DMS53 (cell line): ENCODE results near the gene LY6G6C.

ENCODE experiments used
- DNase-seq: peaks from one replicate; lab custom pipeline; 2025; lab: John Stamatoyannopoulos, UW

Gene LY6G6C

DNA sequence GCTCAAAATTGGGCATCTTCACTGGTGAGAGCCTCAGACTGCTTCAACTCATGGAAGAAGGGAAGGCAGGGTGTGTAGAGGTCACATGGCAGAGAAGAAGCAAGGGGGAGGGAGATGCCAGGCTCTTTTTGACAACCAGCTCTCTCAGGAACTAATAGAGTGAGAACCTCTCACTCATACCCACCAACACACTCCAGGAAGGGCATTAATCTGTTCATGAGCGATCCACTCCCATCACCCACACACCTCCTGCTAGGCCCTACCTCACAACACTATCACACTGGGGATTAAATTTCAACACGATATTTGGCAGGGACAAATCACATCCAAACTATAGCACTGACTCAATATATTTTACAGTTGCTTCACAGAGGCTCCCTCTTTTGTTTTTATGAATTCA is 20.3 kb upstream of the LY6G6C start:
- DNase-seq, result no peak

- no peak for DNase-seq
Measured at GRCh38 chr6:31740397-31741223, 19.1 kb upstream of the LY6G6C start.

DNA sequence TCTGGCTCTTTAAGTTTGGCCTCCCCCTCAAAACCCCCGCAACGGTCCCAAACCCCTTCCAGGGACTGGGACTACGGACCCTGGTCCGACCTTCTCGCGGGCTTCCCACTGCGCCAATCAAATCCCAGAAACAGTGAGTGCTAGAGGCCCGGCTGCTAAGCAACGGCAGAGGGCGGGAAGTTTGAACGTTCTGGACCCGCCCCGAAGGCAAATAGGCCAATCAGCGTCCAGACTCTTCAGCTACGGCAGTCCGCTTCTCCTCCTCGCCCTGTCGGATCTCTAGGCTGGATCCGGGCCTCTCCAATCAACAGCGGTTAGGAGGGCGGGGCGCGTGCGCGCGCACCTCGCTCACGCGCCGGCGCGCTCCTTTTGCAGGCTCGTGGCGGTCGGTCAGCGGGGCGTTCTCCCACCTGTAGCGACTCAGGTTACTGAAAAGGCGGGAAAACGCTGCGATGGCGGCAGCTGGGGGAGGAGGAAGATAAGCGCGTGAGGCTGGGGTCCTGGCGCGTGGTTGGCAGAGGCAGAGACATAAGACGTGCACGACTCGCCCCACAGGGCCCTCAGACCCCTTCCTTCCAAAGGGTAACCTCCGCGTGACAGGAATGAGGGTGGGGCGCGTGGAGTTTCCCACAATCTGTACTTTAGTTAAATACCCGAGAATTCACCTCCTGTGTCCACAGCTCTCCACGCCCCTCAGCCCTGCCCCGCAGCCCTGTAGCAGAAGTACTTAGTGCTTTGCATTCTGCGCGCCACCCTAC is 18.3 kb upstream of the LY6G6C start, which contains the start of gene MSH5:
TSS of gene MSH5 (plus strand) at position 367 of the 758 bp plus-strand sequence. CDS start 462 bp downstream, outside the sequence.
- peak; percentile 100 for DNase-seq

- peak; percentile 99 for DNase-seq
Measured at GRCh38 chr6:31737991-31738979, 16.7 kb upstream of the LY6G6C start.

- peak; percentile 97 for DNase-seq
Measured at GRCh38 chr6:31737315-31737990, 15.9 kb upstream of the LY6G6C start.

GRCh38 chr6:31736768-31737314 is 15.3 kb upstream of the LY6G6C start:
- peak; percentile 61 for DNase-seq

GRCh38 chr6:31736021-31736767 is 14.6 kb upstream of the LY6G6C start, which contains the start of gene CLIC1:
Gene CLIC1, minus strand, starts transcription at chr6:31736530. Its CDS starts 230 bp downstream, at chr6:31736300.
- peak; percentile 96 for DNase-seq

DNA sequence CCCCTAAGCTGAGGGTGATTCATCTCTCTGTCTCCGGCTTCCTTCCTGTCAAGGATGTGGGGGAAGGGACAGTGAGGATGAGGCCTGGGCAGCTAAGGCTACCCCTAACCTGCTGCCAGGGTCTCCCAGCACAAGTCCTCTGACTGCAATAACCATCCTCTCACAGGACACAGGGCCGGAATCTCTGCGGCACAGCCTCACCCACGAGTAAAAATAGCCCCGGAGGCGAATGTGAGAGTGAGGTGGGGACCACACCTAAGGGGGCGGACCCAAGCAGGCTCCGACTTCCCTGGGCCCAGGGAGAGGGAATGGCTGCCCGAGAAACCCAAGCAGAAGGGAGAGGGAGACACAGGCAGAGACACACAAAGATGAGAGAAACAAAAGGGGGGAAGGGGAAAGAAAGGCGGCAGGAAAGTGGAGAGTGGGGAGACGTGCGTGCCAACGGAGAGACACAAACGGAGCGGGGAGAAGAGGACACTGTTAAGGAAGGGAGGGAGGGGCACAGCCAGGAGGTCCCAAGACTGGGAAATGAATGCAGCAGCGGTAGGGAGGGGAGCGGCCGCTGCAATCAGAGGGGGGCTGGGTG is 13.4 kb upstream of the LY6G6C start:
- DNase-seq, result peak; percentile 87

- no peak for DNase-seq
Measured at GRCh38 chr6:31734247-31734820, 12.8 kb upstream of the LY6G6C start.

DNA sequence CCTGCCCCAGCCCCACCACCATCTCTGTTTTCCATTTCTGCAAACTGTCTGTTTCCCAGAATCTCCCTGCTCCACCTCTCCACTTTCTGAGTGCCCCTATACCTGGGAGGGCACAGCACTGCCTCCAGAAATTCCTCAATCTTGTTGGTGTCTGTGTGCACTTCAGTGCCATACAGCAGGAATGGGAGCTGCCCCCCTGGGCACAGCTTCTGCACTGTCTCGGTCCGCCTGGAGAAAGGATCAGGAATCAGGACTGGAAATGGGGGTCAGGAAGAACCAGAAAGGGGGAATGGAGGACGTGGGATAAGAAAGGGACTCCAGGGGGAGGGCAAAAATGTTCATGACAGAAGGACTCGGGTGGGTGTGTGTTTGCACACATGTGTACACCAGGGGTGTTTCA is 12.2 kb upstream of the LY6G6C start:
- no peak for DNase-seq

GRCh38 chr6:31732029-31732428 is 10.5 kb upstream of the LY6G6C start:
- DNase-seq, result no peak

- DNase-seq, result peak; percentile 37
Measured at GRCh38 chr6:31730631-31731086, 9.1 kb upstream of the LY6G6C start.

- DNase-seq, result peak; percentile 74
Measured at GRCh38 chr6:31729979-31730630, 8.6 kb upstream of the LY6G6C start.

GRCh38 chr6:31729515-31729978 is 8.0 kb upstream of the LY6G6C start:
- peak; percentile 94 for DNase-seq

DNA sequence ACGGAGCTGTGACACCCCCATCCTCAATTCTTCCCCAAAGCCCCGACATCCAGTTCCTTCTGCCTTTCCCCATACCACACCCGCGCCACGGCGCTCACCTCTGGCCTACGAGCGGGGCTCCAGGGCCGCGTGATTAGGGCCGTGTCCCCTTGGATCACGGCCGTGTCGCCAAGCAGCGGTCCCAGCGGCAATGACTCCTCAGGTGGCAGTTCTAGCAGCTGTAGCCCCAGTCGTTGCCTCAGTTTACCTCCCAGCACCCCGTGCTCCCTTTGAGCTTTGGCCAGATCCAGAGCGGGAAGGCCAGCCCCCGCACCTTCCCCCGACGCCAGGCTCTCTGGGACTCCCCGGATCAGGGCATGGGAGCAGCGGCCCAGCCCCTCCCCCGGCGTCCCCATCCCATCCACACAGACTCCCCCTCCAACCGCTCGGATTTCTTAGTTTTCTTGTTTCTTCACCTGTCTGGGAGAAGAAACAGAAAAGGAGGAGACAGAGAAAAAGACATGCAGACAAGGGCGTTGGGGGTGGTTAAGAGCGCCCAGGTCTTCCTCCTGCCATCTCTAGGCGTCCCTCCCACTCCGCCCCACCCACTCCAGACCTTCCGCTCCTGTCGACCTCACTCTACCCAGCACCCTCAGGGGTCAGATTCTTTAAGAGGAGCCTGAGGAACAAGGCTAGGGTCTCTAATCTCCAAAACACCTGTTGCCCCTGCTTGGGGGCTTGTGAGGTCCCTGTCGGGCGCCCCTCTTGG is 7.4 kb upstream of the LY6G6C start, which contains the start of gene DDAH2:
TSS of gene DDAH2 (minus strand) at position 533 of the 748 bp plus-strand sequence. CDS start at position 395, 138 bp downstream.
- no peak for DNase-seq

- no peak for DNase-seq
Measured at GRCh38 chr6:31727717-31728671, 6.4 kb upstream of the LY6G6C start.
